GM18526 (cell line): ENCODE measurements around the gene NFKBIE.

ENCODE experiments used
- POLR2A ChIP-seq: IDR thresholded peaks from 3 replicates; pipeline ENCODE4 v1.6.1; 2011; ENCODE audit not compliant: insufficient read length; ENCODE audit errors: extremely low read depth

The NFKBIE gene, protein sequence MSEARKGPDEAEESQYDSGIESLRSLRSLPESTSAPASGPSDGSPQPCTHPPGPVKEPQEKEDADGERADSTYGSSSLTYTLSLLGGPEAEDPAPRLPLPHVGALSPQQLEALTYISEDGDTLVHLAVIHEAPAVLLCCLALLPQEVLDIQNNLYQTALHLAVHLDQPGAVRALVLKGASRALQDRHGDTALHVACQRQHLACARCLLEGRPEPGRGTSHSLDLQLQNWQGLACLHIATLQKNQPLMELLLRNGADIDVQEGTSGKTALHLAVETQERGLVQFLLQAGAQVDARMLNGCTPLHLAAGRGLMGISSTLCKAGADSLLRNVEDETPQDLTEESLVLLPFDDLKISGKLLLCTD

DNA sequence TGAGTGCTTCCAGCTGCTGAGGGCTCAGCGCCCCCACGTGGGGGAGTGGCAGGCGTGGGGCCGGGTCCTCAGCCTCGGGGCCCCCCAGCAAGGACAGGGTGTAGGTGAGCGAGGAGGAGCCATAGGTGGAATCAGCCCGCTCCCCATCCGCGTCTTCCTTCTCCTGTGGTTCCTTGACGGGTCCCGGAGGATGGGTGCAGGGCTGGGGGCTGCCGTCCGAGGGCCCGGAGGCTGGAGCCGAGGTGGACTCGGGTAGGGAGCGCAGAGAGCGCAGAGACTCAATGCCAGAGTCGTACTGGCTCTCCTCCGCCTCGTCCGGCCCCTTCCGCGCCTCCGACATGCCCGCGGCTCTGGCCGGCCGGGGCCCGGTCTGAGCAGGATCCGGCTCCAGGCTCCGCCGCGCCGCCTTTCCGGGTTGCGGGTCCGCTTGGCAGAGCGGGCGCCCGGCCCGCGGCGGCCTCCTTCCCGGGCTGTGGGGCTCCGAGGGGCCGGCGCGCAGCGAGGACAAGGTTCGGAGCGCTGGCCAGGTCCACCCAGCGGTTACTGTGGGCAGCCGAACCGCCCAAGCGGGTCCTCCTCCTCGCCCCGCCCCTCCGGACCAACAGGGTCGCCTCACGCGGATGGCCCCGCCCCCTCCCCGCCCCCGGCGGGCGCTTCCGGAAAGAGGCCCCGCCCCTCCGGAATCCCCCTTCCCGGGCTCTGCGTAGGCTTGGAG lies at the start of gene NFKBIE:
Gene NFKBIE, minus strand, starts transcription at position 545 of the 715 bp plus-strand sequence. Its CDS starts 205 bp downstream, at position 340.
- TF ChIP-seq POLR2A: peak; percentile 87

DNA sequence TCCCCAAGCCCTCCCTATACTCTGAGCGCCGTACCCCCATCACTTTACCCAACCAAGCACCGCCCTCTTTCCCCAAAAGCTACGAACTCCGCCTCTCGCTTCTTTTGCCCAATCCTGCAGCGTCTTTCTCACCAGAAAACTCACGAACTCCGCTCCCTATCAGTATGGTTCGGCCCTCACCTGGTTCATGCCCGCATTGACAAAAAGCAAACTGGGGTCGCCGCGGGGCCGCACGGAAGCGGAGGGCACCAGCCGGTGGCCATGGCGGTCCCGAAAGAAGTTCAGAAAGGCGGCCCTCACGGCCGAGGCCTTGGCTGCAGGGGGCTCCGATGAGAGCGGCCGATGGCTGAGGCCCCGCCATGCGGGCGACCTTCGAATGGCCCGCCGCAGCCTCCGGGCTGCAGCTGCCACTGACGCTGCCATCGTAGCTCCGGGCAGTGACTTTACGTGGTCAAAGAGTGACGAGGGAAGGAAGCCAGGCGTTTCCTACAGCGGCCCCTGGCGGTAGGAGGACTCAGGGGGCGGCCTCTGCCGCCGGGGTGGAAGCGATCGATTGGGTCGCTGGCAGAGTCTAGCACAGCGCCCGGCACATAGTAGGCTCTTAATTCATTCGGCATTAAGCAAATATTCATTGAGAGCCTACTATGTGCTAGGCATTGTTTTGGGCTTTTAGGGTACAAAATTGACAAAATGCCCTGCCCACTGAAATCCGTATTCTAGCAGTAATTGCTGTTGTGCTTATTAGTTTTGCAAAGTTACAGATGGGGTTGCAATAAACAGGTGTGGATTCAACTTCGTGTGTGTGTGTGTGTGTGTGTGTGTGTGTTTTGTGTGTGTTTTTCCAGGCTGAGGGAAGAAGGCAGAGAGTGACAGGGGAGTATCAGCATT lies 47.8 kb upstream of the NFKBIE start, which contains the start of gene AARS2:
Gene AARS2, minus strand, starts transcription at position 447 of the 888 bp plus-strand sequence. Its CDS starts 24 bp downstream, at position 423.
- peak; percentile 97 for TF ChIP-seq POLR2A

DNA sequence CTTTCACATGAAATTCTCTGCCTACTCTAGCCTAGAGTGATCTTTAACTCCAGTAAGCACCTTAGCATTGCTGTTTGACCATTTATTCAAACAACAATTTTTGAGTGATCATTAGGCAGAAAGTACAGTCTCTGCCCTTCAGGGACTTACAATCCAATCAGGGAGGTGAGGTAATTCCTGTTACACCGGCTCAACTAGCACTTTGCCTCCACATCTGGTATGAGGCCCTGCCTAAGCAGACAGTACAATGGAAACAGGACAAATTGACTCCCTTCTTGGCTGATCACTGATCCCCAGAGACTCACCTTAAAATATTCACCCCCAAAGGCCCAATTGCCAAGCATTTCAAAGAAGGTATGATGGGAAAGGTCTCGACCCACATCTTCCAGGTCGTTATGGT lies 46.4 kb upstream of the NFKBIE start:
- no peak for TF ChIP-seq POLR2A

DNA sequence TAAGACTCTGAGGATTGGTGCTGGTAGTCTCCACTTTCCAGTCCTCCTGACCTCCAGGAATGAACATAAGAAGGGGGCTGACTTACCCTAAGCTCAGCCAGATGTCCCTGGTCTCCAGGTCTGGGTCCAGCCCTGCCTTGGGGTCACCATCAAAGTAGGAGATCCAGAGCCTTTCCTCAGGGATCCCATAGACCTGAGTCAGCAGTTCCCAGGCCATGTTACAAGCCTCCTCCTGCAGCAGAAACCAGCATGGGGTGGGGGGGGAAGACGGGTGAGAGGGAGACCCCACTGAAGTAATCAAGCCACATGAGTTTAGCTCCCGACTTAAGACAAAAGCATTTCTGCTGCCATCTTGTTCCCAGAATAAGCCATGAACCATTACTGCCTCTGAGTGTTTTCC lies 46.0 kb upstream of the NFKBIE start:
- no peak for TF ChIP-seq POLR2A

DNA sequence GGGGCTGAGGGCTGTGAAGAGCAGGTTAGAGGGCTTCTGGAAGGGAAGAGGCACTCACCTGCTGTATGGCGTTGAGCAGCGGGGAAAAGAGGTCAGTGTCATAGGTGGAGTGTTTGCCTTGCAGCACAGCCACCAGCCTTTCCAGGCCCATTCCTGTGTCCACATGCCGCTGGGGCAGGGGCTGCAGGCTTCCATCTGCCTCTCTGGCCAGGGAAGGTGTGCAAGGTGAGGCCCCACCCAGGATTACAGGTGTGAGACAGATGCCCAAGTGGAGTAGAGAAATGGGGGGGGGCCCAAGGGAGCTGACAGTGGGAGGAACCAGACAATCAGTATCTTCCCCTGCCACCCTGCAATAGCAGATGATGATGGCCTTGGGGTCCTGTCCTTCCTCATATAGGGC lies 44.9 kb upstream of the NFKBIE start:
- TF ChIP-seq POLR2A: no peak

DNA sequence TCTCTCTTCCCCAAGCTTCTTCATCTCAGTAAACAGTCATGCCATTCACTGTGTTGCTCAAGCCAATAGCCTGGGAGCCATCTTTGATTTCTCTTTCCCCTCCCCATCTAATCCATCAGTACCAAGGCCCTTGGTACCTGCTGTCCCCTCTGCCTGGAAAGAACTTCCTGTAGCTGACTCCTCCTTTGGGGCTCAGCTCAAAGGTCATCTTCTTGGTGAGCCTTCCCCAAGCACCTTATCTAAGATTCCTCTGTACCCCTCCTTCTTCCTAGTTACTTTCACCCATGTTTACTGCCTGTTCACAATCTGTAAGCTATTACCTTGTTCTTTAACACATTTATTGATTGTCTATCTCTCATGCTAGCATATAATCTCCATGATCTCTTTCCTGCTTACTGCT lies 44.3 kb upstream of the NFKBIE start:
- no peak for TF ChIP-seq POLR2A

DNA sequence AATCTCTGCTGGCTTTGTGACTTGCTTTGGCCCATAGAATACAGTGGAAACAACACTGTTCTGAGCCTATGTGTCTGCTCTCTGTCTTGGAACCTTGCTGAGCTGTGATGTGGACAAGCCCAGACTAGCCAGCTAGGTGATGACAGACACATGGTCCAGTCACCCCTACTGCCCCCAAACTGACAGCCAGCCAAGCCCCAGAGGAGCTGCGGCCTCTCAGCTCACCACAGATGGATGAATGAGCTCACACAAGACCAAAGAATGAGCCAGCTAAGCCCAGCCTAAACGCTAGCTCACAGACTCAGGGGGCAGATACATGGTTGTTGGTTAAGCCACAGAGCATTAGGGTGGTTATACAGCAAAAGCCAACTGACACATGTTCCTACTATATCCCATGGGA lies 43.7 kb upstream of the NFKBIE start:
- no peak for TF ChIP-seq POLR2A

DNA sequence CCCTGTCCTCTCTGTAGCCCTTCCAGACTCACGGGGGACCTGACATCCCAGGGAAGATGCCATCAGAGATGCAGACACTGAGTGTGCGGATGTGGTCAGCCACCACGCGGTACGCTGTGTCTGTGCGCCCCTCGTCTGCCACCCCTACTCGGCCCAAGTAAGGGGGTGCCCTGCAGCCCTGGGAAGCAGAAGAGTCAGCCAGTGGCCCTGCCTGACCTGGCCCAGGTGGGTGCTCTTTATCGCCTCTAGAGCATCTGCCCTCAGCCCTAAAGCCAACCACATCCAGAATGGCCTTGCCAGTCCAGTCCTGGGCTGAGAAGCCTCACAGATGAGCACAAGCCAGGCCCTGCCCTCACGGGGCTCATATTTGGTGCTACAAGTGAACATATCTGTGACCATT lies 41.9 kb upstream of the NFKBIE start:
- TF ChIP-seq POLR2A: no peak

DNA sequence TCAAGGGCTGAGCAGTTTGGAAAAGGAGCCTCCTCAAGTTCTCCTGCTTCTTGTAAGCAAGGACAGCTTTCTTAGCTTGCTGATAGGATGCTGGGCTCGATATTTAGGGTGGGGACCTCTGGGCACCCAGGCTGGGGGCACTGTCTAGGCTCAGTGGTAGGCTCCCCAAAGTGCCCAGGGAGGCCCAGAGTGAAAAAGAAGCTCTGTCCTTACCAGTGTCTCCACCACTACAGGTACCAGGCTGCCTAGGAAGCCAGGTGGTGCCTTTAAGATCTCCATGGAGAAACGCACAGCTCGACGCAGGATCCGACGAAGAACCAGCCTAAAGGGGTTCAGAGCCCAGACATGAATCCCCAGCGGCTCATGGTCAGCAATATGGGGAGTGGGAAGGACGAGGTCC lies 41.4 kb upstream of the NFKBIE start:
- no peak for TF ChIP-seq POLR2A

DNA sequence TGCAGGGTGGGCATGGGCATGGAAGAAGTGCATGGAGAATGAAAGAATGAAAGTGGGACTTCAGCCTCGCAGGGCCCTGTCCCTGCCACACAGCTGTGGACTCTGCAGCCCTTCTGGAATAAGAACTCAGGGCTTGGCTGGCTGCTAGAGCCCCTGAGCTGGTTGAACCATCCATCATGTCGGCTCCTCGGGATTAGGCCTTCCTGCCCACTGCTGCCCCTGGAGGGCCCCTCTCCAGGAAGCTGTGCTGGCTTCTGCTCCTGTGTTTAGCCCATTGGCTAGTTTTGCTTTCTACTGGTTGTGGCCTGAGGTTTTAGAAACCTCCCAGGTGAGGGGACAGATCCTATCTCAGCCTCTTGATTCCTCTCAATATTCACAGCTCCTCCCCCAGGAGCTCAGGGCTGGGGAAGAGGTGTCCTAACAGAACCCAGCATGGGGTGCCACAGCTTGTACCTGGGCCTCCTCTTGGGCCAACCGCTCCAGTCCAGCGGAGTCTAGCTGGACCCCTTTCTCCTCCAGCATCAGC lies 39.9 kb upstream of the NFKBIE start:
- TF ChIP-seq POLR2A: no peak

DNA sequence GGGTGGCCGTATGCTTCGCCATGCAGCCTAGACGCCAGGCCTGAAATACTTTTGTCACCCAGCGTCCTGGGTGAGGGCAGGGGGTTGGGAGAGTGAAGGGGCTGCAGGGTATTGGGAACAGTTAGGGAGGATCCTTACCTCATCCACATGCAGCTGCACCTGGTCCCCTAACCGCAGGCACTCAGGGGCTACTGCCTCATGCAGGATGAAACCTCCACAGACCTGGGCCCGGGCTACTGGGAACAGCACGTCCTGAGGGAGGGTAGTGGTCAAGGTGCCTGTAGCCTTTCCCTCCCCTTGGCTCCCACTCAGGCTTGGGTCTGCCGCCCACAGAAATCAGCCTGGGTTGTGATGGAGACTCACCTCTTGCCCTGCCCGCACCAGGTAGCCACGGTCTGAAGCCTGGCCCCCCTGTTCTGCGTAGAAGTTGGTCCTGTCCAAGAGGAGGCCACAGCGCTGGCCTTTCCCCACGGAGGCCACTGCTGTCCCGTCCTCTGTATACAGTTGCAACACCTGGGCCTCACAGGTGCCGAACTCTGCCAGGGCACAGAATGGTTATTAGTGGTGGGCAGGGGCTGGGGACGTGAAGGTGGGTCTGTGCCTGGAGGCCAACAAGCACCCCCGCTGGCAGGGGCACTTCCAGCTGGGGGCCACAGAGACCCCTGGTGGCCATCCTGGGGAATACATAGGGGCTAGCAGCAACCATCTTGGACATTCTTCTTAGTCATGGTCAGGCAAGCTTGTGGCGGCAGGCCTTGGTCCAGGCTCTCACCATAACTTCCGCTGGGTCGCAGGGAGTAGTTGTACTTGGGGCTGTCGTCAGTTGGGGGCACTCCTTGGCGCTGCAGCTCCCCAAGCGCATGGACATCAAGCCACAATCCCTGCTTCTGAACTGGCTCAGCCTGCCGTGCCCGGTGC lies 39.2 kb upstream of the NFKBIE start:
- no peak for TF ChIP-seq POLR2A

DNA sequence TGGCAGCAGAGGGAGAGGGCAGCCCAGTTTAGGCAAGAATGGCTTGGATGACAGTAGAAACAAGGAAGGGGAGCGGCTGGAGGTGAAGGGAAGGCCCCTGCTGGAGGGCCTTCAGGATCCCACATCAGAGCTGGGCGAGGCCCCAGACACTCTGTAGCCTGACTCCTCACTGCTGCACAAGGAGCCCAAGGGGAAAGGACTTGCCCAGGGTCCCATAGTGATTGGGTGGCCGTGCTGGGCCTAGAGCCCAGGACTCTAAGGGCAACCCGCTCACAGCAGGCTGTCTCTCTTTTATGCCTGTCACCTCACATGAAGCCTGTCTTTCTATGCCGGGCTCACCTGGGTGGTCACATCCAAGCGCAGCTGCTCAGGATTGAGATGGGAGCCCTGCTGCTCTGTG lies 38.5 kb upstream of the NFKBIE start:
- TF ChIP-seq POLR2A: no peak

DNA sequence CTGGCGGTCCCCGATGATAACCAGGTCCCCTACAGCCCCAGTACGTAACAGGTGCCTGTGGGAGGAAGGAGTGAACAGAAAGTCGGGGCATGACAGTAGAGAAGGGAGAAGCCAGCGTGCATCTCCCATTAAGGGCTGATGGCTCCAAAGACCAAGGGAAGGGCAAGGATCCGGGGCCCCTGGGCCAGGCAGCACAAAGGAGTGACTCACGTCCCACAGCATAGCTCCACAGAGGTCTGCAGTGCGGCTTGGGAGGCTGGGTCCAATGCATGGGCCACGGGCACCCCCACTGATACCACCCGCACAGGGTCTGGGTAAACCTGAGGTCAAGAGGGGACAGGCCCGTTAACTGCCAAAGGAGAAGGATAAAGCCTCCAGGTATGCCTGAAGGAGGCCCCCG lies 37.5 kb upstream of the NFKBIE start:
- no peak for TF ChIP-seq POLR2A

DNA sequence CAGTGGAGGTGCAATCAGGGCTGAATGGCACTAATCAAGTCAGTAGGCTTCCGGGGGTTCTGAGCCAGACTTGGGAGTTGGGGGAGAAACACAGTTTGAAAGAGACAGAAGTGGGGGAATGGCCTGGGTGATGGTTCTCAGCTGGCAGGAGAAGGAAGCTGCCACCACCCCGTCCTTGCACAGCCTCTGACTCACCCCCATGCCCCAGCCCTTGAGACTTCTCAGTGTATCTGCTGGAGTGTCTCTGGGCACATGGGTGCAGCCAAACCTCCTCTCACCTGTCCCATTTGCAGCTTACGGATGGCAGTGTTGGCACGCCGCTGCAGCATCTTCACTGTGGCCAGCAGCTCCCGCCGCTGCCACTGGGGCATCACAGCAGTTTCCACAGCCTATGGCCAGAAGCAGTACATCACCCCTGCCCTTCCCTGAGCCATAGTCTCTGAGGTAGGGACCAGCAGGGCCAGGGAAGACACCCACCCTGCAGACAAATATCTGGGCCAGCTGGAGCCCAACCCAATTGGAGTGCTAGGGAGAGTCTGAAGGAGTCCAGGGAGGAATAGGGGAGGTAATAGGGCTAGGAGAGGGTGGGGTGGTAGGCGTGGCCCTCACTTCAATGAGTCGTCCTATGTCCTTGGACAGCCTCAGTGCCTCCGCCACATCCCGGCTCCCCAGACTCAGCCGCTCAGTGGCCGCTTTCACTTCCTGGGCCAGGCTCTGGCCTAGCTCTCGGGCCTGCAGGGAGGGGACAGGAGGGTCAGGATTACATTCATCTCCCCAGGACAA lies 36.6 kb upstream of the NFKBIE start:
- TF ChIP-seq POLR2A: no peak

DNA sequence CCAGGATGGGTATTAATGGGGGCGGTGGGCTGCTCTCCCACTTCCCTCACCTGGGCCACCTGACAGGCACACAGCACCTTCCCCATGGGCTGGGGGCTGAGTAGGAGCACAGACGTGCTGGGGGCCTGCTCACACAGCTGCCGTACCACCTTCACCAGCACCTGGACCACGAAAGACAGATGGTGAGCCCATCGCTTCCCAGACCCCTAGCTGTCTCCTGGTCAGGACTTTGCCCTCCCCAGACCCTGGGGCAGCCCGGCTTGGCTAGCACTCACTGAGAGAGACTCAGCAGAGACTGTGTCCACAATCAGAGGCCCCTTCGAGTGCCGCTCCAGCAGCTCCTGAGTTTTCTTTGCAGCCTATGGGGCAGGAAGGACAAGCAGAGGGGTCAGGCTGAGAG lies 35.8 kb upstream of the NFKBIE start:
- no peak for TF ChIP-seq POLR2A
